Stimulated activated CD8-positive, alpha-beta memory T cell treated with anti-CD3 and anti-CD28 coated beads, Interleukin-2, amount 100 ng/mL, for 48 hours (primary cell): ENCODE measurements around the gene SPPL2B.

Experiments
- DNase-seq, 2 donors: peaks; one replicate each; pipeline ENCODE4 v3.0.0-alpha.2; 2020; ENCODE audit warnings: low read depth in 2 of 2

SPPL2B gene

GRCh38 chr19:2355168-2356035 lies 26.9 kb downstream of the SPPL2B start:
- no peak for DNase-seq

GRCh38 chr19:2356036-2356646 lies 27.7 kb downstream of the SPPL2B start:
- no peak for DNase-seq

- no peak for DNase-seq
Measured at GRCh38 chr19:2357279-2358206, 29.1 kb downstream of the SPPL2B start.

GRCh38 chr19:2358548-2359173 lies 30.2 kb downstream of the SPPL2B start:
- no peak for DNase-seq

- no peak for DNase-seq
Measured at GRCh38 chr19:2359992-2360685, 31.7 kb downstream of the SPPL2B start, which contains the start of gene TMPRSS9. Gene TMPRSS9 (plus strand): TSS chr19:2360265. CDS start chr19:2389786, 29,521 bp downstream.

GRCh38 chr19:2360833-2361232 lies 32.3 kb downstream of the SPPL2B start:
- DNase-seq, result no peak

GRCh38 chr19:2361246-2362045 lies 33.0 kb downstream of the SPPL2B start:
- DNase-seq, result no peak

- DNase-seq, result no peak
Measured at GRCh38 chr19:2362046-2362969, 33.8 kb downstream of the SPPL2B start.

GRCh38 chr19:2362970-2363300 lies 34.5 kb downstream of the SPPL2B start:
- no peak for DNase-seq

GRCh38 chr19:2363419-2363818 lies 34.9 kb downstream of the SPPL2B start:
- DNase-seq, result no peak

- no peak for DNase-seq
Measured at GRCh38 chr19:2365201-2365970, 36.9 kb downstream of the SPPL2B start.

GRCh38 chr19:2371656-2372055 lies 43.2 kb downstream of the SPPL2B start:
- no peak for DNase-seq

- no peak for DNase-seq
Measured at GRCh38 chr19:2372076-2372612, 43.7 kb downstream of the SPPL2B start.

GRCh38 chr19:2374808-2375207 lies 46.3 kb downstream of the SPPL2B start:
- no peak for DNase-seq

- DNase-seq, result no peak
Measured at GRCh38 chr19:2375353-2376121, 47.1 kb downstream of the SPPL2B start.

- DNase-seq, result no peak
Measured at GRCh38 chr19:2376784-2377519, 48.5 kb downstream of the SPPL2B start.

GRCh38 chr19:2380567-2380966 lies 52.1 kb downstream of the SPPL2B start:
- DNase-seq, result no peak
